Measurements from ENCODE around the gene RNF144A. TPM values are rescaled to one million over a fixed set of nuclear protein-coding genes. Genes with fewer than 3 reads are reported as not detected.

RNF144A gene
- total and polyA plus RNA-seq, 2 experiments from 2014 or later = 2.8 to 14.7 TPM

GRCh38 chr2:7071916-7072556 lies 154.8 kb downstream of the RNF144A start:
- Histone ChIP-seq H3K27me3 (ENCODE audit: insufficient read depth) (no peaks in the 10 kb centered on the region), H3F3A (replicated peaks; ENCODE audit: low read depth) (no peaks in the 10 kb centered on the region), H2AFZ (no peak overlapping the region), H3K27ac (ENCODE audit: low read depth) (no peak overlapping the region), H3K4me1 (ENCODE audit: insufficient read depth) (no peaks in the 10 kb centered on the region), H3K36me3 (ENCODE audit: insufficient read depth) (0 out of 2 replicates have a peak, but pooled peaks cover 3% of the 10 kb centered on the region), H3K9me2 (ENCODE audit: insufficient read depth) (0 out of 2 replicates have a peak, but pooled peaks cover 3% of the 10 kb centered on the region), H4K20me1 (replicated peaks; ENCODE audit: insufficient read depth) (no peaks in the 10 kb centered on the region), H3K79me2 (replicated peaks; ENCODE audit: insufficient read depth) (no peaks in the 10 kb centered on the region), H3K4me3 (no peak overlapping the region), H3K4me2 (no peak overlapping the region)
- ATAC-seq = no peak
- no peaks in the 10 kb centered on the region for H3K4me1 Mint-ChIP-seq
- TF ChIP-seq NANOG (IDR thresholded peaks at IDR 0.05; ENCODE audit: borderline replicate concordance) (no peak), CREB1 (CRISPR knock-in tag; IDR thresholded peaks at IDR 0.05; ENCODE audit: low read depth) (no peak), JUNB (IDR thresholded peaks at IDR 0.05; ENCODE audit: unreplicated experiment) (no peak), ZNF114 (CRISPR knock-in tag; IDR thresholded peaks at IDR 0.05) (no peak), ZNF331 (CRISPR knock-in tag; IDR thresholded peaks at IDR 0.05; ENCODE audit: low read depth) (no peak), REST (IDR thresholded peaks at IDR 0.05; ENCODE audit: unreplicated experiment) (no peak), POLR2AphosphoS5 (IDR thresholded peaks at IDR 0.05; ENCODE audit: low read depth) (no peak)
- no peaks in the 10 kb centered on the region for H3K9me3 Mint-ChIP-seq
- peaks cover 4% of the 10 kb centered on the region; the same call in 2 of the 3 replicates for H3K36me3 Mint-ChIP-seq (ENCODE audit: low read depth)
- no peak for DNase-seq (ENCODE audit: low spot score)
- H3K27me3 Mint-ChIP-seq (ENCODE audit: insufficient read depth, low read depth, poor library complexity) = peaks cover 6% of the 10 kb centered on the region
- no peak overlapping the region for H3K27ac Mint-ChIP-seq
- no peak overlapping the region for H3K4me3 Mint-ChIP-seq

- no peaks in the 10 kb centered on the region for H3K9me3 Mint-ChIP-seq
Measured at GRCh38 chr2:7073901-7074300, 156.7 kb downstream of the RNF144A start.

More at GRCh38 chr2:7073901-7074300, 156.7 kb downstream of the RNF144A start:
- Mint-ChIP-seq H3K27me3 (ENCODE audit: insufficient read depth, low read depth, poor library complexity) (peaks cover 6% of the 10 kb centered on the region), H3K4me1 (no peaks in the 10 kb centered on the region), H3K36me3 (ENCODE audit: low read depth) (peaks cover 4% of the 10 kb centered on the region; the same call in 2 of the 3 replicates), H3K27ac (no peak overlapping the region), H3K4me3 (no peak overlapping the region)
- Histone ChIP-seq H3K9me2 (ENCODE audit: insufficient read depth) (0 out of 2 replicates have a peak, but pooled peaks cover 3% of the 10 kb centered on the region), H3K27me3 (ENCODE audit: insufficient read depth) (no peaks in the 10 kb centered on the region), H3K79me2 (replicated peaks; ENCODE audit: insufficient read depth) (no peaks in the 10 kb centered on the region), H3K4me2 (no peak overlapping the region), H4K20me1 (replicated peaks; ENCODE audit: insufficient read depth) (no peaks in the 10 kb centered on the region), H3K27ac (ENCODE audit: low read depth) (no peak overlapping the region), H3K4me3 (no peak overlapping the region), H3K36me3 (ENCODE audit: insufficient read depth) (0 out of 2 replicates have a peak, but pooled peaks cover 3% of the 10 kb centered on the region), H3K4me1 (ENCODE audit: insufficient read depth) (no peaks in the 10 kb centered on the region), H3F3A (replicated peaks; ENCODE audit: low read depth) (no peaks in the 10 kb centered on the region), H2AFZ (no peak overlapping the region)
- ATAC-seq (no peak), DNase-seq (ENCODE audit: low spot score) (no peak)
- TF ChIP-seq ZNF462 (CRISPR knock-in tag; IDR thresholded peaks at IDR 0.05) = no peak
